ENCODE data around the gene UCP3. TPM values are rescaled to one million over a fixed set of nuclear protein-coding genes. Genes with fewer than 3 reads are reported as not detected.

The UCP3 gene
- total and polyA plus RNA-seq, 12 donors, result 0.61 to 12.6 (median 1.6) TPM

DNA sequence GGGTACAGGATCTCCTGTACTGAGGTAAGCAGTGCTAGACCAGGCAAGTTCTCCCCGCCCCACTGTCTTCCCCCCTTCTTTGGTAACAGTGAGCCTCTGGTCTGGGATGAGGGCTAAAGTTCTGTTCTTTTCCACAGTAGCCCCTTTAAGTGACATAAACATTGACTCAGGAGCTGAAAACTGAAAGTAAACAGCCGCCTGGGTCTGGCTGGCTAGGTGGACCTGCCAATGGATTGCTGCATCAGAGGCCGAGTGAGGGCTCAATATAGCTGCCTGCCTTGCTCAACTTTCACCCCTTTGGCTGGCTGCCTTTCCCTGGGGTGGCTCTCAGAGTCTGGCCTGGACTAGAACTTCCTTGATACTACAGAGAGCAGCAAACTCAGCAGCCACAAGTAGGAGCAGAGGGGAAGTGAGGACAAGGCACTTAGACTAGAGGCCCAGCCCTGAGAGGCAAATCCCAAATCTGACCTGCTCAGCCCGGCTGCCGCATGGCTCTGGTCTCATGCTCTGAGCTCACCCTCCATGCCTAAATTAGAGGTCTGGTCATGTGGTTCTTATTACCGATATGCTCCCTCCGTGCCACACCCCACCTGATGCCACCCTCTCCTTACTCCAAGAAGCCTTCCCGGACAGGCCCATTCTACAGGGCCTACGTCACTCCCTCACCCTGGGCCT lies 9.6 kb upstream of the UCP3 start:
- TF ChIP-seq, protein P1, sequence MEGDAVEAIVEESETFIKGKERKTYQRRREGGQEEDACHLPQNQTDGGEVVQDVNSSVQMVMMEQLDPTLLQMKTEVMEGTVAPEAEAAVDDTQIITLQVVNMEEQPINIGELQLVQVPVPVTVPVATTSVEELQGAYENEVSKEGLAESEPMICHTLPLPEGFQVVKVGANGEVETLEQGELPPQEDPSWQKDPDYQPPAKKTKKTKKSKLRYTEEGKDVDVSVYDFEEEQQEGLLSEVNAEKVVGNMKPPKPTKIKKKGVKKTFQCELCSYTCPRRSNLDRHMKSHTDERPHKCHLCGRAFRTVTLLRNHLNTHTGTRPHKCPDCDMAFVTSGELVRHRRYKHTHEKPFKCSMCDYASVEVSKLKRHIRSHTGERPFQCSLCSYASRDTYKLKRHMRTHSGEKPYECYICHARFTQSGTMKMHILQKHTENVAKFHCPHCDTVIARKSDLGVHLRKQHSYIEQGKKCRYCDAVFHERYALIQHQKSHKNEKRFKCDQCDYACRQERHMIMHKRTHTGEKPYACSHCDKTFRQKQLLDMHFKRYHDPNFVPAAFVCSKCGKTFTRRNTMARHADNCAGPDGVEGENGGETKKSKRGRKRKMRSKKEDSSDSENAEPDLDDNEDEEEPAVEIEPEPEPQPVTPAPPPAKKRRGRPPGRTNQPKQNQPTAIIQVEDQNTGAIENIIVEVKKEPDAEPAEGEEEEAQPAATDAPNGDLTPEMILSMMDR (IDR thresholded peaks at IDR 0.05), result no peak
- WGBS, 2 donors, result 41 to 43% methylated on average over 9 of the region's 9 CpGs
- ATAC-seq (peak; percentile 92 to 97 (median 95)), DNase-seq (peak; percentile 89 to 93)
- peaks cover 9 to 70% (median 24%) of the 10 kb centered on the region in 9 donors for H3K4me1 ChIP-seq
- peak overlapping the region; percentile 51 to 93 (median 89) for H3K27ac ChIP-seq
- peaks cover 0 to 30% (median 0%) of the 10 kb centered on the region in 9 donors for H3K36me3 ChIP-seq
- intact Hi-C loops (cut with DNase I), result loop anchor here in 4 of 10 donors (1.0 to 5.0 kb wide), 3 partner anchors 35 to 36 kb away; partner anchors contain the start of gene UCP2 (in 3 of the 4)
- no peaks in the 10 kb centered on the region for H3K9me3 ChIP-seq
- H3K27me3 ChIP-seq, result no peaks in the 10 kb centered on the region
- H3K4me3 ChIP-seq, result no peak overlapping the region

GRCh38 chr11:74017631-74018030 lies 8.7 kb upstream of the UCP3 start:
- H3K4me1 ChIP-seq, result peaks cover 9 to 63% (median 24%) of the 10 kb centered on the region in 9 donors
- intact Hi-C loops (cut with DNase I), result loop anchor here in 4 of 10 donors (1.0 to 5.0 kb wide), 3 partner anchors 34 to 35 kb away; partner anchors contain the start of gene UCP2 (in 3 of the 4)
- no peaks in the 10 kb centered on the region for H3K27me3 ChIP-seq
- ATAC-seq (no peak), DNase-seq (no peak)
- 88 to 91% methylated on average over 3 of the region's 3 CpGs for WGBS, 2 donors
- TF ChIP-seq, protein P1 (IDR thresholded peaks at IDR 0.05), result no peak
- peaks cover 0 to 38% (median 0%) of the 10 kb centered on the region in 9 donors for H3K36me3 ChIP-seq
- peak overlapping the region; percentile 51 to 93 (median 89) for H3K27ac ChIP-seq
- H3K4me3 ChIP-seq, result no peak overlapping the region
- H3K9me3 ChIP-seq, result no peaks in the 10 kb centered on the region

GRCh38 chr11:74015919-74016684 lies 7.2 kb upstream of the UCP3 start:
- DNase-seq (no peak), ATAC-seq (no peak)
- Histone ChIP-seq H3K4me1 (peaks cover 9 to 64% (median 31%) of the 10 kb centered on the region in 9 donors), H3K27ac (no peak overlapping the region), H3K4me3 (no peak overlapping the region), H3K36me3 (peaks cover 0 to 39% (median 0%) of the 10 kb centered on the region in 9 donors), H3K9me3 (no peaks in the 10 kb centered on the region), H3K27me3 (no peaks in the 10 kb centered on the region)
- TF ChIP-seq, protein P1 (IDR thresholded peaks at IDR 0.05), result no peak
- intact Hi-C loops (cut with DNase I), result loop anchor here in 2 of 10 donors (5.0 kb wide), 1 partner anchor 34 kb away; the partner anchor contains the start of gene UCP2 (in 2 of the 2)
- 93 to 94% methylated on average over 5 of the region's 5 CpGs for WGBS, 2 donors

DNA sequence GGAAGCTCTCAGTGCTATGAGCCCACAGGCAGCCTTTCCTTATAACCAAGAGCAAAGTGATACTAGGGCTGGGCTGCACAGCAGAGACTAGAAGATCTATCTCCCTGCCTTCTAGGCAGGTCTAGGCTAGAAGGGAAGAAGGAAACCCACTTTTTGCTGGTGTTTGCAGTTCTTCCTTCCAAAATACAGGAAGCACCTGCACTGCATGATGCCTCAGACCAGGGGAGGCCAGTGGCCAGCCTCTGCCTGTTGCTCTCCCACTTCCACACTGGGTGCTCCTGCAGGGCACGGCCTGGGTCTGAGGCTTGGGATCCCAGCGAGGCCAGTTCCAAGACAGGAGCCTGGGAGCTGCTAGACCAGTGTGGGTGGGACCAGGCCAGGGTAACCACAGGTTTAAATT lies 6.0 kb upstream of the UCP3 start:
- no peak overlapping the region for H3K27ac ChIP-seq
- H3K36me3 ChIP-seq, result peaks cover 0 to 39% (median 0%) of the 10 kb centered on the region in 9 donors
- H3K27me3 ChIP-seq, result no peaks in the 10 kb centered on the region
- 85 to 92% methylated on average over 2 of the region's 2 CpGs for WGBS, 2 donors
- TF ChIP-seq, protein P1 (IDR thresholded peaks at IDR 0.05), result no peak
- no peak overlapping the region for H3K4me3 ChIP-seq
- peaks cover 9 to 65% (median 36%) of the 10 kb centered on the region in 9 donors for H3K4me1 ChIP-seq
- H3K9me3 ChIP-seq, result no peaks in the 10 kb centered on the region
- ATAC-seq (no peak), DNase-seq (peak in 1 of 2 donors; percentile 27)
- intact Hi-C loops (cut with DNase I), result loop anchor here in 2 of 10 donors (5.0 kb wide), 1 partner anchor 33 kb away; the partner anchor contains the start of gene UCP2 (in 2 of the 2)

All from heart right ventricle (tissue), 16 donors.